Measurements from ENCODE around the gene EMSY. TPM values are rescaled to one million over a fixed set of nuclear protein-coding genes. Genes with fewer than 3 reads are reported as not detected.

The EMSY gene
- total and polyA plus RNA-seq, 8 donors = 3.7 to 185 (median 17.3) TPM

- H3K36me3 ChIP-seq = peaks cover 0 to 63% (median 51%) of the 10 kb centered on the region in 4 donors
- whole genome bisulfite sequencing, 5 donors = 37 to 60% (median 49%) methylated on average over 2 of the region's 2 CpGs
- no peak for DNase-seq
- H3K4me3 ChIP-seq = no peak overlapping the region
- no peaks in the 10 kb centered on the region for H3K9me3 ChIP-seq
- peaks cover 8 to 17% (median 15%) of the 10 kb centered on the region in 4 donors for H3K4me1 ChIP-seq
- TF ChIP-seq POLR2AphosphoS5 (IDR thresholded peaks at IDR 0.05) (no peak), POLR2A (IDR thresholded peaks at IDR 0.05) (no peak), CTCF (IDR thresholded peaks at IDR 0.05) (no peak), EP300 (IDR thresholded peaks at IDR 0.05) (no peak)
- H3K27me3 ChIP-seq = no peaks in the 10 kb centered on the region
- intact Hi-C loops (cut with DNase I; ENCODE audit: low total_unique reads) = loop anchor here (5.0 kb wide), 1 partner anchor 76 kb away; no protein-coding TSS in a partner anchor
- no peak overlapping the region for H3K27ac ChIP-seq
Observed at GRCh38 chr11:76448506-76448905, 3.7 kb downstream of the EMSY start.

- Histone ChIP-seq H3K4me3 (no peak overlapping the region), H3K27me3 (no peaks in the 10 kb centered on the region), H3K27ac (no peak overlapping the region), H3K36me3 (peaks cover 0 to 83% (median 64%) of the 10 kb centered on the region in 4 donors), H3K9me3 (no peaks in the 10 kb centered on the region), H3K4me1 (peaks cover 0 to 9% (median 0%) of the 10 kb centered on the region in 4 donors)
- 82 to 95% (median 92%) methylated on average over 6 of the region's 6 CpGs for WGBS, 5 donors
- TF ChIP-seq POLR2AphosphoS5 (IDR thresholded peaks at IDR 0.05) (no peak), EP300 (IDR thresholded peaks at IDR 0.05) (no peak), POLR2A (IDR thresholded peaks at IDR 0.05) (no peak), CTCF (IDR thresholded peaks at IDR 0.05) (no peak)
- intact Hi-C loops (cut with DNase I; ENCODE audit: low total_unique reads) = no loop called here
- no peak for DNase-seq
Observed at GRCh38 chr11:76453248-76453647, 8.4 kb downstream of the EMSY start.

GRCh38 chr11:76455331-76455730 lies 10.5 kb downstream of the EMSY start:
- H3K4me3 ChIP-seq = no peak overlapping the region
- WGBS, 5 donors = 45 to 59% (median 54%) methylated on average over 2 of the region's 2 CpGs
- intact Hi-C loops (cut with DNase I; ENCODE audit: low total_unique reads) = no loop called here
- peaks cover 0 to 9% (median 0%) of the 10 kb centered on the region in 4 donors for H3K4me1 ChIP-seq
- H3K9me3 ChIP-seq = no peaks in the 10 kb centered on the region
- no peak overlapping the region for H3K27ac ChIP-seq
- peak in 1 of 2 donors; percentile 22 for DNase-seq
- H3K27me3 ChIP-seq = no peaks in the 10 kb centered on the region
- H3K36me3 ChIP-seq = peaks cover 0 to 82% (median 73%) of the 10 kb centered on the region in 4 donors
- TF ChIP-seq POLR2AphosphoS5 (IDR thresholded peaks at IDR 0.05) = no peak
- no peak for TF ChIP-seq CTCF (IDR thresholded peaks at IDR 0.05)
- no peak for TF ChIP-seq EP300 (IDR thresholded peaks at IDR 0.05)
- TF ChIP-seq POLR2A (IDR thresholded peaks at IDR 0.05) = no peak

- Histone ChIP-seq H3K27me3 (no peaks in the 10 kb centered on the region), H3K27ac (no peak overlapping the region), H3K9me3 (no peaks in the 10 kb centered on the region), H3K36me3 (peaks cover 0 to 81% (median 73%) of the 10 kb centered on the region in 4 donors), H3K4me3 (no peak overlapping the region), H3K4me1 (peaks cover 0 to 9% (median 0%) of the 10 kb centered on the region in 4 donors)
- intact Hi-C loops (cut with DNase I; ENCODE audit: low total_unique reads) = no loop called here
- no peak for TF ChIP-seq CTCF (IDR thresholded peaks at IDR 0.05)
- TF ChIP-seq POLR2A (IDR thresholded peaks at IDR 0.05) = no peak
- TF ChIP-seq POLR2AphosphoS5 (IDR thresholded peaks at IDR 0.05) = no peak
- TF ChIP-seq EP300 (IDR thresholded peaks at IDR 0.05) = no peak
- DNase-seq = no peak
Observed at GRCh38 chr11:76455931-76456330, 11.1 kb downstream of the EMSY start.
